ENCODE measurements around the gene UIMC1.

- no peak for TF ChIP-seq CTCF (conservative IDR thresholded peaks at IDR 0.05; ENCODE audit: low read length)
- TF ChIP-seq EZH2phosphoT487 (IDR thresholded peaks at IDR 0.05; ENCODE audit: borderline replicate concordance, low read depth, low read length), result no peak
Measured at GRCh38 chr5:176899946-176900779, 106.4 kb downstream of the UIMC1 start.
